HEK293 (cell line): ENCODE measurements around the gene CNPY4.

Experiments
- KLF1 ChIP-seq: fragments of 450-650 bp; formaldehyde crosslinking; IDR thresholded peaks from 2 replicates; pipeline ENCODE4 v1.5.1; 2016; ENCODE audit warnings: missing biosample characterization, missing genetic modification characterization
- KLF16 ChIP-seq: fragments of 450-650 bp; formaldehyde crosslinking; IDR thresholded peaks from 2 replicates; pipeline ENCODE4 v1.5.1; 2017; ENCODE audit warnings: missing biosample characterization, missing genetic modification characterization
- OSR2 ChIP-seq: fragments of 450-650 bp; formaldehyde crosslinking; IDR thresholded peaks from 2 replicates; pipeline ENCODE4 v1.5.1; 2016; ENCODE audit warnings: missing biosample characterization, missing genetic modification characterization
- SCRT2 ChIP-seq: fragments of 450-650 bp; formaldehyde crosslinking; IDR thresholded peaks from 2 replicates; pipeline ENCODE4 v1.5.1; 2016; ENCODE audit warnings: missing biosample characterization, missing genetic modification characterization
- ZBTB20 ChIP-seq: fragments of 450-650 bp; formaldehyde crosslinking; IDR thresholded peaks from 2 replicates; pipeline ENCODE4 v1.5.1; 2016; ENCODE audit warnings: missing biosample characterization, missing genetic modification characterization
- ZBTB8A ChIP-seq: fragments of 450-650 bp; formaldehyde crosslinking; IDR thresholded peaks from 2 replicates; pipeline ENCODE4 v1.5.1; 2016; ENCODE audit warnings: missing biosample characterization, missing genetic modification characterization
- ZNF114 ChIP-seq: fragments of 450-650 bp; formaldehyde crosslinking; IDR thresholded peaks from 2 replicates; pipeline ENCODE4 v1.5.0; 2017; ENCODE audit warnings: missing biosample characterization, missing genetic modification characterization
- ZNF16 ChIP-seq: fragments of 450-650 bp; formaldehyde crosslinking; IDR thresholded peaks from 2 replicates; pipeline ENCODE4 v1.5.1; 2016; ENCODE audit warnings: low read depth, missing biosample characterization, missing genetic modification characterization
- ZNF221 ChIP-seq: fragments of 450-650 bp; formaldehyde crosslinking; IDR thresholded peaks from 2 replicates; pipeline ENCODE4 v1.5.1; 2017; ENCODE audit warnings: missing biosample characterization, missing genetic modification characterization, borderline replicate concordance
- ZNF24 ChIP-seq: fragments of 450-650 bp; formaldehyde crosslinking; IDR thresholded peaks from 2 replicates; pipeline ENCODE4 v1.5.1; 2016; ENCODE audit warnings: missing biosample characterization, missing genetic modification characterization
- ZNF266 ChIP-seq: fragments of 450-650 bp; formaldehyde crosslinking; IDR thresholded peaks from 2 replicates; pipeline ENCODE4 v1.5.1; 2016; ENCODE audit warnings: missing biosample characterization, missing genetic modification characterization, low read depth
- ZNF324 ChIP-seq: fragments of 450-650 bp; formaldehyde crosslinking; IDR thresholded peaks from 2 replicates; pipeline ENCODE4 v1.5.1; 2016; ENCODE audit warnings: missing biosample characterization, missing genetic modification characterization
- ZNF548 ChIP-seq: fragments of 450-650 bp; formaldehyde crosslinking; IDR thresholded peaks from 2 replicates; pipeline ENCODE4 v1.5.1; 2016; ENCODE audit warnings: missing biosample characterization, missing genetic modification characterization
- ZNF561 ChIP-seq: fragments of 450-650 bp; IDR thresholded peaks from 2 replicates; pipeline ENCODE4 v1.5.1; 2018; ENCODE audit warnings: missing biosample characterization, missing genetic modification characterization, borderline replicate concordance
- ZNF623 ChIP-seq: fragments of 450-650 bp; formaldehyde crosslinking; IDR thresholded peaks from 2 replicates; pipeline ENCODE4 v1.5.1; 2016; ENCODE audit warnings: missing biosample characterization, missing genetic modification characterization
- ZNF629 ChIP-seq: fragments of 450-650 bp; formaldehyde crosslinking; IDR thresholded peaks from 2 replicates; pipeline ENCODE4 v1.5.1; 2017; ENCODE audit warnings: missing biosample characterization, missing genetic modification characterization
- ZNF791 ChIP-seq: fragments of 450-650 bp; formaldehyde crosslinking; IDR thresholded peaks from 2 replicates; pipeline ENCODE4 v1.5.1; 2016; ENCODE audit warnings: missing biosample characterization, missing genetic modification characterization
- ZNF843 ChIP-seq: fragments of 450-650 bp; formaldehyde crosslinking; IDR thresholded peaks from 2 replicates; pipeline ENCODE4 v1.5.1; 2016; ENCODE audit warnings: missing biosample characterization, missing genetic modification characterization
- ZSCAN30 ChIP-seq: fragments of 450-650 bp; IDR thresholded peaks from 2 replicates; pipeline ENCODE4 v1.5.1; 2018; ENCODE audit warnings: missing biosample characterization, mild to moderate bottlenecking, missing genetic modification characterization, moderate library complexity
- ZXDB ChIP-seq: fragments of 450-650 bp; formaldehyde crosslinking; IDR thresholded peaks from 2 replicates; pipeline ENCODE4 v1.5.1; 2016; ENCODE audit warnings: missing biosample characterization, missing genetic modification characterization
- TF ChIP-seq, protein P1 (sequence below): fragments of 450-650 bp; formaldehyde crosslinking; IDR thresholded peaks from 2 replicates; pipeline ENCODE4 v1.5.1; 2016; ENCODE audit warnings: missing biosample characterization, missing genetic modification characterization, low read depth
- TF ChIP-seq, protein P2 (sequence below): fragments of 450-650 bp; formaldehyde crosslinking; IDR thresholded peaks from 2 replicates; pipeline ENCODE4 v1.5.1; 2016; ENCODE audit warnings: missing biosample characterization, missing genetic modification characterization
- TF ChIP-seq, protein P3 (sequence below): fragments of 450-650 bp; formaldehyde crosslinking; IDR thresholded peaks from 2 replicates; pipeline ENCODE4 v1.5.1; 2016; ENCODE audit warnings: missing biosample characterization, missing genetic modification characterization
- TF ChIP-seq, protein P4 (sequence below): fragments of 450-650 bp; formaldehyde crosslinking; IDR thresholded peaks from 2 replicates; pipeline ENCODE4 v1.5.1; 2016; ENCODE audit warnings: missing biosample characterization, missing genetic modification characterization
- TF ChIP-seq, protein P5 (sequence below): fragments of 450-650 bp; formaldehyde crosslinking; IDR thresholded peaks from 2 replicates; pipeline ENCODE4 v1.5.1; 2016; ENCODE audit warnings: missing biosample characterization, missing genetic modification characterization
- TF ChIP-seq, protein P6 (sequence below): fragments of 450-650 bp; formaldehyde crosslinking; IDR thresholded peaks from 2 replicates; pipeline ENCODE4 v1.5.1; 2016; ENCODE audit warnings: missing biosample characterization, missing genetic modification characterization

Gene CNPY4

DNA sequence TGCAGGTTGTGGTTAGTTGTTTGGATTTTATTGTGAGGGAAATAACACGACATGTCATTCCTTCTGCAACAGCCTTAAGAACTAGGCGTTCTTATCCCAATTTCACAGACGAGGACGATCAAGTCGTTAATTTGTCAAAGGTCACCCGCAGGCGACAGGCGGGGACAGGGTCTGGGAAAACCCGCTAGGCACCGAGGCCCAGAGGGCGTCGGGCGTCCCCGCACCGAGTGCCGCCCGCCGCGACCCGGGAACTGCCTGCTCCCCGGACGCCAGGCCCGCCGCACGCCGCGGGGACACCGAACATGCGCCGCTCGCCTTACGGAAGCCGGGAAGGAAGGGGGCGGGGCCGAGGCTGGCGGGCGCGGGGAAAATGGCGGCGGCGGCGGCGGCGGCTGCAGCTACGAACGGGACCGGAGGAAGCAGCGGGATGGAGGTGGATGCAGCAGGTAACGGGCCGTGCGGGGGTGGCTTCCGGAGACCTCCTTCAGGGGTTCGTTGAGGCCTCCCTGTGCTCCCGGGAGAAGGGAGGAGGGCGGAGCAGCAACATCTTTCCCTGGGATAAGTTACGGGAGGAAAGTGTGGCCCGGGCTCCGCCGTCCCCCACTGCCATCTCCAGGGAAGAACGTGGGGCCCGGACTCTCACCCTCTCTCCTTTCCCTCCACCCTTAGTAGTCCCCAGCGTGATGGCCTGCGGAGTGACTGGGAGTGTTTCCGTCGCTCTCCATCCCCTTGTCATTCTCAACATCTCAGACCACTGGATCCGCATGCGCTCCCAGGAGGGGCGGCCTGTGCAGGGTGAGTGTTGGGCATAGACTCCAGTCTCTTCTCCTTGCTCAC lies 30.6 kb upstream of the CNPY4 start, which contains the start of gene COPS6 (continued):
- TF ChIP-seq, protein P1, sequence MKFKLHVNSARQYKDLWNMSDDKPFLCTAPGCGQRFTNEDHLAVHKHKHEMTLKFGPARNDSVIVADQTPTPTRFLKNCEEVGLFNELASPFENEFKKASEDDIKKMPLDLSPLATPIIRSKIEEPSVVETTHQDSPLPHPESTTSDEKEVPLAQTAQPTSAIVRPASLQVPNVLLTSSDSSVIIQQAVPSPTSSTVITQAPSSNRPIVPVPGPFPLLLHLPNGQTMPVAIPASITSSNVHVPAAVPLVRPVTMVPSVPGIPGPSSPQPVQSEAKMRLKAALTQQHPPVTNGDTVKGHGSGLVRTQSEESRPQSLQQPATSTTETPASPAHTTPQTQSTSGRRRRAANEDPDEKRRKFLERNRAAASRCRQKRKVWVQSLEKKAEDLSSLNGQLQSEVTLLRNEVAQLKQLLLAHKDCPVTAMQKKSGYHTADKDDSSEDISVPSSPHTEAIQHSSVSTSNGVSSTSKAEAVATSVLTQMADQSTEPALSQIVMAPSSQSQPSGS (tag by site-specific recombination): no peak
- peak; percentile 25; the same call in 1 of the 2 replicates for TF ChIP-seq KLF1 (tag by site-specific recombination)
- 0 out of 2 replicates have a peak, but pooled peaks have one; percentile 45 for TF ChIP-seq ZNF843 (tag by site-specific recombination)
- TF ChIP-seq, protein P2, sequence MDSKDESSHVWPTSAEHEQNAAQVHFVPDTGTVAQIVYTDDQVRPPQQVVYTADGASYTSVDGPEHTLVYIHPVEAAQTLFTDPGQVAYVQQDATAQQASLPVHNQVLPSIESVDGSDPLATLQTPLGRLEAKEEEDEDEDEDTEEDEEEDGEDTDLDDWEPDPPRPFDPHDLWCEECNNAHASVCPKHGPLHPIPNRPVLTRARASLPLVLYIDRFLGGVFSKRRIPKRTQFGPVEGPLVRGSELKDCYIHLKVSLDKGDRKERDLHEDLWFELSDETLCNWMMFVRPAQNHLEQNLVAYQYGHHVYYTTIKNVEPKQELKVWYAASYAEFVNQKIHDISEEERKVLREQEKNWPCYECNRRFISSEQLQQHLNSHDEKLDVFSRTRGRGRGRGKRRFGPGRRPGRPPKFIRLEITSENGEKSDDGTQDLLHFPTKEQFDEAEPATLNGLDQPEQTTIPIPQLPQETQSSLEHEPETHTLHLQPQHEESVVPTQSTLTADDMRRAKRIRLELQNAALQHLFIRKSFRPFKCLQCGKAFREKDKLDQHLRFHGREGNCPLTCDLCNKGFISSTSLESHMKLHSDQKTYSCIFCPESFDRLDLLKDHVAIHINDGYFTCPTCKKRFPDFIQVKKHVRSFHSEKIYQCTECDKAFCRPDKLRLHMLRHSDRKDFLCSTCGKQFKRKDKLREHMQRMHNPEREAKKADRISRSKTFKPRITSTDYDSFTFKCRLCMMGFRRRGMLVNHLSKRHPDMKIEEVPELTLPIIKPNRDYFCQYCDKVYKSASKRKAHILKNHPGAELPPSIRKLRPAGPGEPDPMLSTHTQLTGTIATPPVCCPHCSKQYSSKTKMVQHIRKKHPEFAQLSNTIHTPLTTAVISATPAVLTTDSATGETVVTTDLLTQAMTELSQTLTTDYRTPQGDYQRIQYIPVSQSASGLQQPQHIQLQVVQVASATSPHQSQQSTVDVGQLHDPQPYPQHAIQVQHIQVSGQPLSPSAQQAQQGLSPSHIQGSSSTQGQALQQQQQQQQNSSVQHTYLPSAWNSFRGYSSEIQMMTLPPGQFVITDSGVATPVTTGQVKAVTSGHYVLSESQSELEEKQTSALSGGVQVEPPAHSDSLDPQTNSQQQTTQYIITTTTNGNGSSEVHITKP (tag by site-specific recombination): peak; percentile 96
- no peak for TF ChIP-seq ZNF548 (tag by site-specific recombination)
- TF ChIP-seq ZNF629: peak; percentile 69
- TF ChIP-seq SCRT2 (tag by site-specific recombination): peak; percentile 26; the same call in 1 of the 2 replicates
- TF ChIP-seq, protein P3, sequence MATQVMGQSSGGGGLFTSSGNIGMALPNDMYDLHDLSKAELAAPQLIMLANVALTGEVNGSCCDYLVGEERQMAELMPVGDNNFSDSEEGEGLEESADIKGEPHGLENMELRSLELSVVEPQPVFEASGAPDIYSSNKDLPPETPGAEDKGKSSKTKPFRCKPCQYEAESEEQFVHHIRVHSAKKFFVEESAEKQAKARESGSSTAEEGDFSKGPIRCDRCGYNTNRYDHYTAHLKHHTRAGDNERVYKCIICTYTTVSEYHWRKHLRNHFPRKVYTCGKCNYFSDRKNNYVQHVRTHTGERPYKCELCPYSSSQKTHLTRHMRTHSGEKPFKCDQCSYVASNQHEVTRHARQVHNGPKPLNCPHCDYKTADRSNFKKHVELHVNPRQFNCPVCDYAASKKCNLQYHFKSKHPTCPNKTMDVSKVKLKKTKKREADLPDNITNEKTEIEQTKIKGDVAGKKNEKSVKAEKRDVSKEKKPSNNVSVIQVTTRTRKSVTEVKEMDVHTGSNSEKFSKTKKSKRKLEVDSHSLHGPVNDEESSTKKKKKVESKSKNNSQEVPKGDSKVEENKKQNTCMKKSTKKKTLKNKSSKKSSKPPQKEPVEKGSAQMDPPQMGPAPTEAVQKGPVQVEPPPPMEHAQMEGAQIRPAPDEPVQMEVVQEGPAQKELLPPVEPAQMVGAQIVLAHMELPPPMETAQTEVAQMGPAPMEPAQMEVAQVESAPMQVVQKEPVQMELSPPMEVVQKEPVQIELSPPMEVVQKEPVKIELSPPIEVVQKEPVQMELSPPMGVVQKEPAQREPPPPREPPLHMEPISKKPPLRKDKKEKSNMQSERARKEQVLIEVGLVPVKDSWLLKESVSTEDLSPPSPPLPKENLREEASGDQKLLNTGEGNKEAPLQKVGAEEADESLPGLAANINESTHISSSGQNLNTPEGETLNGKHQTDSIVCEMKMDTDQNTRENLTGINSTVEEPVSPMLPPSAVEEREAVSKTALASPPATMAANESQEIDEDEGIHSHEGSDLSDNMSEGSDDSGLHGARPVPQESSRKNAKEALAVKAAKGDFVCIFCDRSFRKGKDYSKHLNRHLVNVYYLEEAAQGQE: no peak; the same call in 1 of the 2 replicates
- TF ChIP-seq KLF16 (tag by site-specific recombination): peak; percentile 83
- no peak for TF ChIP-seq ZNF221 (tag by site-specific recombination)
- 0 out of 2 replicates have a peak, but pooled peaks have one; percentile 23 for TF ChIP-seq ZNF623
- TF ChIP-seq ZSCAN30 (tag by site-specific recombination): peak; percentile 86
- no peak; the same call in 1 of the 2 replicates for TF ChIP-seq ZNF16 (tag by site-specific recombination)
- TF ChIP-seq ZNF561 (tag by site-specific recombination): peak; percentile 88; the same call in 1 of the 2 replicates
- TF ChIP-seq, protein P4, sequence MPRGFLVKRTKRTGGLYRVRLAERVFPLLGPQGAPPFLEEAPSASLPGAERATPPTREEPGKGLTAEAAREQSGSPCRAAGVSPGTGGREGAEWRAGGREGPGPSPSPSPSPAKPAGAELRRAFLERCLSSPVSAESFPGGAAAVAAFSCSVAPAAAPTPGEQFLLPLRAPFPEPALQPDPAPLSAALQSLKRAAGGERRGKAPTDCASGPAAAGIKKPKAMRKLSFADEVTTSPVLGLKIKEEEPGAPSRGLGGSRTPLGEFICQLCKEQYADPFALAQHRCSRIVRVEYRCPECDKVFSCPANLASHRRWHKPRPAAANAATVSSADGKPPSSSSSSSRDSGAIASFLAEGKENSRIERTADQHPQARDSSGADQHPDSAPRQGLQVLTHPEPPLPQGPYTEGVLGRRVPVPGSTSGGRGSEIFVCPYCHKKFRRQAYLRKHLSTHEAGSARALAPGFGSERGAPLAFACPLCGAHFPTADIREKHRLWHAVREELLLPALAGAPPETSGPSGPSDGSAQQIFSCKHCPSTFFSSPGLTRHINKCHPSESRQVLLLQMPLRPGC (tag by site-specific recombination): 0 out of 2 replicates have a peak, but pooled peaks have one; percentile 28
- no peak for TF ChIP-seq ZNF791 (tag by site-specific recombination)
- peak; percentile 62 for TF ChIP-seq OSR2 (tag by site-specific recombination)
- TF ChIP-seq ZBTB8A: peak; percentile 96
- no peak for TF ChIP-seq ZNF266 (tag by site-specific recombination)
- no peak for TF ChIP-seq ZNF24
- peak; percentile 88 for TF ChIP-seq ZXDB (tag by site-specific recombination)
- TF ChIP-seq ZNF114 (tag by site-specific recombination): no peak
- TF ChIP-seq, protein P5, sequence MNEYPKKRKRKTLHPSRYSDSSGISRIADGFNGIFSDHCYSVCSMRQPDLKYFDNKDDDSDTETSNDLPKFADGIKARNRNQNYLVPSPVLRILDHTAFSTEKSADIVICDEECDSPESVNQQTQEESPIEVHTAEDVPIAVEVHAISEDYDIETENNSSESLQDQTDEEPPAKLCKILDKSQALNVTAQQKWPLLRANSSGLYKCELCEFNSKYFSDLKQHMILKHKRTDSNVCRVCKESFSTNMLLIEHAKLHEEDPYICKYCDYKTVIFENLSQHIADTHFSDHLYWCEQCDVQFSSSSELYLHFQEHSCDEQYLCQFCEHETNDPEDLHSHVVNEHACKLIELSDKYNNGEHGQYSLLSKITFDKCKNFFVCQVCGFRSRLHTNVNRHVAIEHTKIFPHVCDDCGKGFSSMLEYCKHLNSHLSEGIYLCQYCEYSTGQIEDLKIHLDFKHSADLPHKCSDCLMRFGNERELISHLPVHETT (tag by site-specific recombination): peak; percentile 54; the same call in 1 of the 2 replicates
- TF ChIP-seq ZBTB20 (tag by site-specific recombination): peak; percentile 81
- TF ChIP-seq ZNF324: 0 out of 2 replicates have a peak, but pooled peaks have one; percentile 37
- TF ChIP-seq, protein P6, sequence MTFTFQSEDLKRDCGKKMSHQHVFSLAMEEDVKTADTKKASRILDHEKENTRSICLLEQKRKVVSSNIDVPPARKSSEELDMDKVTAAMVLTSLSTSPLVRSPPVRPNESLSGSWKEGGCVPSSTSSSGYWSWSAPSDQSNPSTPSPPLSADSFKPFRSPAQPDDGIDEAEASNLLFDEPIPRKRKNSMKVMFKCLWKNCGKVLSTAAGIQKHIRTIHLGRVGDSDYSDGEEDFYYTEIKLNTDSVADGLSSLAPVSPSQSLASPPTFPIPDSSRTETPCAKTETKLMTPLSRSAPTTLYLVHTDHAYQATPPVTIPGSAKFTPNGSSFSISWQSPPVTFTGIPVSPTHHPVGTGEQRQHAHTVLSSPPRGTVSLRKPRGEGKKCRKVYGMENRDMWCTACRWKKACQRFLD (tag by site-specific recombination): no peak
